AG20443 (cell line): Measurements from ENCODE around the gene TMEM236.
"Not testable (repeated sequence)": the region's sequence is repeated elsewhere in the genome, so short reads cannot be mapped to it uniquely, and the experiment has no call there.

Source experiments
- DNase-seq: peaks from one replicate; pipeline ENCODE4 v3.0.0; 2012; ENCODE audit warnings: low spot score, mixed read lengths

The TMEM236 gene, protein sequence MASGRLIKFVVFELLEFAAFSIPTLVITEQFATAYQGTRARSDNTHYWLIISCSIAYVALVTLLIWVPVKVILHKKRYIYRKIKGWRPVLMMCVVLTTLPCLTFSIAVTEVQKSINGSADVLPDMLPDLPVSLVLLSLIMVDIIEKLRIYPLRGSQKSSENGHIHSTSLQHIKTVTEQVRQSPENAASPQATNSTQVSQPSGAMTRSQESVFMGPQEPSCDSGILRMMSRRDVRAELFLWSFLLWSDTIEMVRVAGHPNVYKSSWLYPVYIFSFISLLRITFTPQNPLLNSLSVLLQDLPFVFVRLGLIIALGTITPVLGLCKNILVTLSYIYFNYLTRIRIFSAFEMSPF

DNA sequence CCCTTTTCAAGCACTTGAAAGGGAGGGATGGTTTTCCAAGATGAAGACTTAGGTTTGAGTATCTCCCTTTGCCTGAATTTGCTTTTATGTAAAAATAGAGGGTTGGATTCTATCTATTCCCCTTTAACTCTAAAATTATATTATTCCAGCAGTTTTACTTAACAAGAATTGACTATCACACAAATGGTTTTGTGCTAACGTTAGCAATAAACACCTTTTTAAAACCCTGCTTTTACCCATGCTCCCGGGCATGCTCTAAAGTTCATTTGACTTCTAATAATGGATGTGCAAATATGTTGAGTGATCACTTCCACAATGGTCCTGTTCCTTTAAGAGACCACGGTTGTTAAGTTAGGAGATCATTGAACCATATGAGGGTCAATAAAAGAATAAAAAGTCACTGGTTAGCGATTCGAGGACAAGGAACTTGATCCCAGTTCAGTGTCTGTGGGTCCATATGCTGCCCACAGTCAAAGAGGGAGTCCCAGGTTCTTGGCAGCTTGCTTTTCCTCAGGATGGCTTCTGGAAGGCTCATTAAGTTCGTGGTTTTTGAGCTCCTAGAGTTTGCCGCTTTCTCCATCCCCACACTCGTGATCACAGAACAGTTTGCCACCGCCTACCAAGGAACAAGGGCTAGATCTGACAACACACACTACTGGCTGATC lies at the start of gene TMEM236:
Gene TMEM236, plus strand, starts transcription at position 421 of the 665 bp plus-strand sequence. Its CDS starts 95 bp downstream, at position 516.
- no peak for DNase-seq

DNA sequence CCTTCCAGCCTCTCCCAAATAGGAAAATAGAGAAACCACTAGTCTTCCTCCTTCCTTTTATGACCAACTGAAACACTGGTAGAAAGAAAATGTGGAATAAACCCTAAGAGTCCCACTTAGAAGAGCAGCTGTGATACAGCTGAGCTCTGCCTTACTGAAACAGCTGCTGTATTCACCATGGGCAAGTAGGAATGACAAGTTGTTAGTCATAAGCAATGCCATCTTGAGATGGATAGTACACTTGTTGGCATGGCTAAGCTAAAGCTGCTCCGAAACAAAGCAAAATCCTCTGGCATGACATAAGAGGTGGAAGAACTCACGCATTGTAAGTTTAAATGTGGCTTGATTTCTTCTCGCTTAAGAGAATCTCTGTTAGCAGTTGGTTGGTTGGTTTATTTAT lies 48.3 kb upstream of the TMEM236 start:
- no peak for DNase-seq

DNA sequence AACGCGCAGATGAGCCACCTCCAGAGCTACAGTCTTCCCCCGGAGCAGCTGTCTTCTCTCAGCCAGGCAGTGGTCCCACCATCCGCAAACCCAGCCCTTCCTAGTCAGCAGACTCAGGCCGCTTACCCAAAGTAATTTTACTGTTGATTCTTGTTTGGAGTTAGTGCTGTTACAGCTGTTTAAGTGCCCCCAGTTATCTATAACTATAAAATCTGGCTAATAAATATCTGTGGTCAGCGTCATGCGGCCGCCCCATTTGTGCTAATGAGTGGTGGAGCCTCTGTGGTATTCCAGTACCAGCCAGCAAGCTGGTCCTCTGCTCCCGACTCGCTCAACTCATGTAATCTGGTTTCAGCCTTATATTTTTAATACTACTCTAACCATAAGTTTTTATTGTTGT lies 43.2 kb upstream of the TMEM236 start:
- DNase-seq = no peak

DNA sequence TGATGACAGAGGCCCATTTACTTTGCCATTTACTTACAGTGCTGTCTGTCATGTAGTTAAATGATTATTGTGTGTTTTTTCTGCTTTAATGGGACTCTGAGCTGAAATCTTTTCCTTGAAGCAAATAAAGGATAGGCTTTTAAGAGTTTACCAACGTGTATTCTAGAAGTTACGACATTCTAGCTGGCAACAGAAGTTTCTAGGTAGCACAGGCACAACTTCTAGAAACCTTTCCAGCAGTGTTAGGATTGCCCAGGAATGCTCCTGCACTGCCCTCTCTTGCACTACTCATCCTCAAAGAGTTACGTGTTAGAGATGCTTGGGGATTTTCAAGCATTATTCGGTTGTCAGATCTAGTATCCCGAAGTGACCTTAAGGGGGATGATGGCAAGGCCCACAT lies 42.5 kb upstream of the TMEM236 start:
- no peak for DNase-seq

DNA sequence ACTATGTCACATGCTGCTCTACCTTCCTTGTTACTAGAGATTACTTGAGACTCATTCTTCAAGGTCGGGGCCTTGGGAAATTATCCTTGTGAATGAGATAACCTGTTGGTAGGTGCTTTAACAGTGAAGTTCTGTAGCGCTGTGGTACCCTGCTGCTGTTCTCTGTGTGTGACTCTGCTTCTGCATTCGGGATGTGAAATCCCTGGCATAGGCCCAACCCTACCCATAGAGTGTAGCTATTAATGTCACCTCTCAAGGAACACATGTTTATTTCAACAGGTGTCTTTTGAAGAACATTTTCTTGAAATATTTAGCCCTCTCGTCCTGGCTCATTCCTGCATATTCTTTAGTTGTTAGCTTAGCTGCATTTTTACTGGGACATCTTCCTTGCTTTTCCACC lies 41.8 kb upstream of the TMEM236 start:
- DNase-seq = no peak

DNA sequence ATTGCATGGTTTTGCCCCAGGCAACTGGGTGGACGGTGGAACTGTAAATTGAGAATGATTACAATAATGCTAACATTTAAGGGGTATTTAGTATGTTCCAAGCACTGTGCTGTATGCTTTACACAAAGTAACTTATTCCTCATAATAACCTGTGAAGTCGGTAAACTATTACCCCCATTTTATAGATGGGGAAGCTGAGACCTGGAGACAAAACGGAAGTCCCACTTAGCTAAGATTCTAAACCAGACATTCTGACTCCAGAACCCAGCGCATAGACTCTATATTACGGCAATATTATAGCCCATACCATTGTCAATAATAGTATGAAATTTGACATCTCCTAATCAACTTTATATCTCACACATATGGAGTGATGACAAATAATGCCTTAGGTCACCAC lies 39.9 kb upstream of the TMEM236 start:
- no peak for DNase-seq

DNA sequence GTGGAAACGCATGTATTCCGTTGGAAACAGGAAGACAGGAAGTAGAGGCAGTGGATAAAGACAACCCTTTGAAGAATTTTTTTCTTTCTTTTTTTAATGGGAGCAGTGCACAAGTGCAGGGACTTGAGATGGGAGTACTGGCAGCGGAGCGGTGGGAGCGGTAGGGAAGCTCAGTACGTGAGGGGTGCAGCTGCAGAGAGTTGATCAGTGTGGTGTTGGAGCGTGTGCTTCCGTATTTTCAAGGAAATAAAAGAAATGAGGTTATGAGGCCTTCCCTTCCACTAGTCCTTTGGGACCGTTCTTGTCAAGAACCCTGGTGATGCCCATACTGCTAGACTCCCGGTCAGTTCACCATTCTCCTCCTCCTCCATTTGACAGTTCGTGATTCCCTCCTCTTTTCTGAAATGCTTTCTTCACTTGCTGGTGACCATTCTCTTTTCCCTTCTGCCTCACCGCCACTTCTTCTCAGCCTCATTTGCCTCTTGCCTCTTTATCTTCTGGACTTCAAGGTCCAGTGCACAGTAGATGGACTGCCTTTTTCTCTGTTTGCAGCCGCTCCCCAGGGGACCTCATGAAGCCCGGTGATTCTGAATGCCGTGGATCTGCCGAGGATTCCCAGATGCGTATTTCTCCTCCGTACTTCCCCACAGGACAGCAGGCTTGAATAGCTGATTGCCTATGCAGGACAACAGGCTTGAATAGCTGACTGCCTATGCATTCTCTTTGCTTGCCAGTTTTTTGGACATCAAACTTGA lies 39.1 kb upstream of the TMEM236 start:
- no peak for DNase-seq

DNA sequence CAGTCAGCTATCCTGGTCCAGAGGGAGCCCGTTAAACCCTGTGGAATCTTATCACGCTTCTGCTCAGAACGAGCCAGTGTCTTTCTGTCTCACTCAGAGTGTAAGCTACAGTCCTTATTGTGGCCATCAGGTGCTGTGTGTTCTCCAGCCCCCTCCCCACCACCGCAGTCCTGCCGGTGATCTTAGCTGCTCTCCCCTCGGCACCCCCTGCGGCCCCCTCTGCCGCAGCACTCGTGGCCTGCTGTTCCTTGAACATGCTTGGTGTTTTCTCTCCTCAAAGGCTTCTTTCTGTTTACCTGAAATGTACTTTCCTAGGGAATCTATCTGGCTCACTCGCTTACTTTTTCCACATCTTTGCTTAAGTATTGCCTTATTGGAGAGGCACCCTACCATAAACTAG lies 38.2 kb upstream of the TMEM236 start:
- DNase-seq = no peak

DNA sequence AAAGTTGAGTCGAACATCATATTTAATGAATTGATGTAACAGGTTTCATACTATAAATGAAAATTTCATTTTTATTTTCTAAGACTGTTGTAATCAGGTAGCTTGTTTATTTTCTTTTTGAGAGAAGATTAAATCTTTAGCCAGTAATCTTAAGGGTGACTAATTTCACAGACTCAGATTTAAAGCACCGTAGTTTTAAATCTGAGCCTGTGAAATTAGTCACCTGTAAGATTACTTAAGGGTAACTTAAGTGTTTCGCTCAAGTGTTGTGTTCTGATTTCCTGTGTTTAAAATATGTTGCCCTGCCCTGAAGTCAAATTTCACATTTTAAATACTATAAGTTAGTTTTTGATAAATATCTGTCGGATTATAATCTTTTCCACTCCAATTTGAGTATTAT lies 35.8 kb upstream of the TMEM236 start:
- DNase-seq = no peak

DNA sequence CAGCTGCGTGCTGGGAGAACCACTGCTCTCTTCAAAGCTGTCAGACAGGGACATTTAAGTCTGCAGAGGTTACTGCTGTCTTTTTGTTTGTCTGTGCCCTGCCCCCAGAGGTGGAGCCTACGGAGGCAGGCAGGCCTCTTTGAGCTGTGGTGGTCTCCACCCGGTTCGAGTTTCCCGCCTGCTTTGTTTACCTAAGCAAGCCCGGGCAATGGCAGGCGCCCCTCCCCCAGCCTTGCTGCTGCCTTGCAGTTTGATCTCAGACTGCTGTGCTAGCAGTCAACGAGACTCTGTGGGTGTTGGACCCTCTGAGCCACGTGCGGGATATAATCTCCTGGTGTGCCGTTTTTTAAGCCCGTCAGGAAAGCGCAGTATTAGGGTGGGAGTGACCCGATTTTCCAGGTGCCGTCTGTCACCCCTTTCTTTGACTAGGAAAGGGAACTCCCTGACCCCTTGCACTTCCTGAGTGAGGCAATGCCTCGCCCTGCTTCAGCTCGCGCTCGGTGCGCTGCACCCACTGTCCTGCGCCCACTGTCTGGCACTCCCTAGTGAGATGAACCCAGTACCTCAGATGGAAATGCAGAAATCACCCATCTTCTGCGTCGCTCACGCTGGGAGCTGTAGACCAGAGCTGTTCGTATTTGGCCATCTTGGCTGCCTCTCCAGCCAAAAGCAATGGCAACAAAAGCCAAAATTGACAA lies 29.5 kb upstream of the TMEM236 start:
- not testable (repeated sequence) for DNase-seq

DNA sequence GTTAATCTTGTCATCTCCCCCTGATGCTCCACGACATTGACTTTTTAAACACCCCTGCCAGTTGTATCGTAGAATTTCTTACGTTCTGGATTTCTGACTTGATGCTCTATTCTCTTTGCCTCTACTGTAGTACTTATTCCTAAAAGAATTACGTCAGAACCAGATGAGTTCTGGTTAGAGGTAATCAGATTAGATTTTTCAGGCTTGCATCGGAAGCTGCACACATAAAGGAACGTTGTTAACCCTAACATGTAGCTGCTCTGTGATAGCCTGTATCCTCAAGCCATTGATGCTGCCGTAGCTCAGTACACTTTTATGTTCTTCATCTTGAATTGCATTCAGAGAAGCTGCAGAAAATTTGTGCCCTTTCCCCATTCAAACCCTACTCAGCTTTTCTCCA lies 26.3 kb upstream of the TMEM236 start:
- DNase-seq = no peak

DNA sequence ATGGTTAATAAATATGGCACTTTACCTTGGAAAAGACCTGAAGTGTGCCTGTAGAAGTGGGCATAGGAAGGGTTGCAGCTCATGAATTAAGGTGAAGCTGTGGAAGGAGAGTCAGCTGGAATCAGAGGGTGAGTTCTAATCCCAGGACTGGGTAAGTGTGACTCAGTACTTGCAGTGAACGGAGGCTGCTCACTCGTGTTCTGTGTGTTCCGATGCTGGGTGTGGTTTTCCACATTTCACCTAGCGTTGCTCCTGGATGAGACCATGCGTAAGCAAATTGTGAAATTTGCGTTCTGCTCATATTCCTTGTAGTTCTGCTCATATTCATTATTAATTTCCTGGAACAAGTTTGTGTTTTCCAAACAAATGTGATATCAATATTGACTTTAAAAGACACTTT lies 22.4 kb upstream of the TMEM236 start:
- DNase-seq = no peak

DNA sequence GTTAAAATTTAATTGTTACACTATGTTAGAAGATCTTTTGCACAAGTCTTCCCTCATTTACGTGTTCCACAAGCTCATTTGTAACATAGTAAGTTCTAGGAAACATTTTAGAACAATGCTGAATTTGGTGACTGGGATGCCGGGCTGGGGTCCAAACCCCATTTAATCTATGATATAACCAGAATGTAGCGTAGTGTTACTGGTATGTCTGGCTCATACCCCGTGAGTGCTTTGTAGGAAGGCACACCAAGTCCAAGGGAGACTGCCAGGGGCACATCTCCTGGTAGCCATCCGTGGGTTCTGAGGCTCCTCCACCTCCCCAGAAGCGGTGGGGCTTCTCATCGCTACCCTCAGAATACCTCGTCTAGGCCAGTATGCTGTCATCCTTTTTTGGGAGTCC lies 21.3 kb upstream of the TMEM236 start:
- peak; percentile 43 for DNase-seq

DNA sequence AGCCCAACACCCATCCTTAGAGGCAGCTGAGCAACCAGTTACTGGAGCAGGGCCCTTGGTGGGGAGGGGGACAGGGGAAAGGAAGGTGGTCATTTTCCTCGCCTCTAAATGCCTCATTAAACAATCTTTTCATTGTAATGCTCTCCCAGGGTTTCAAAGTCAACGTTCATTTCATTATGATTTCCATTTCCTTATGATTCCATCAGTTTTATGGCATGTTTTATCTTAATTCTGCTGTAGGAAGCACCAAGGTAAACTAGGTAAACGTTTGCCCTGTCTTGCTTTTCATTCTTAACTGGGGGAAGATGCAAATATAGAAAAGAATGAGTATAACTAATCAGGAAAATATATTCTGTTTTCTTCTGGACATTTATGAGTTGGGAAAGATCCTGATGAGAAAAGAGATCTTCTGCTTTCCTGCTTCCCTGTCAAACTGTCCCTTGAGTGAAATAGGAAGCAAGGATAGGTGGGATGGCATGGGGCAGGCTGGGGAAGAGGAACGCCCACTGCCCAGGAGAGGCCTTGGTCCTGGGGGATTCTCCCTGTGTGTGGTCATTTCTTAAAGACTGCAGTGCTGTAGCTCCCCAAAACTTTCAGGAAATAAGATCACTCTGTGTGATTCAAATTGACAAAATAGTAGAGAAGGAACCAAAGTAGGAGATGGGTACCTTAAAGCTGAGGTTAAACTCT lies 20.5 kb upstream of the TMEM236 start:
- DNase-seq = no peak

DNA sequence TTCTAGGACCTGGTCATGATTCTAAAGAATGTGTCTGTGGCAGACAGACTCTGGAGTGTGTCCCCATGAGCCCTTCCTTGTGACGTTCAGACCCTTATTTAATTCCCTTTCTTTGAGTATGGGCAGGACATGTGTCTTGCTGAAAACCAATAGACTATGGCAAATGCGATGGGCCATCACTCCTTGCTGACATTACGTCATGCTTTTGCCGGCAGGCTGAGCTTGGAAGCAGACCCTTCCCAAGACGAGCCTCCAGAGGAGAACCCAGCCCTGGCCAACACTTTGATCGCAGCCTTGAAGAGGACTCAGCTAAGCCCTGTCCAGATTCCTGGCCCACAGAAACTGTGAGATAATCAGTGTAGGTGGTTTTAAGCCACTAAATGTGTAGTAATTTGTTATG lies 18.4 kb upstream of the TMEM236 start:
- no peak for DNase-seq

DNA sequence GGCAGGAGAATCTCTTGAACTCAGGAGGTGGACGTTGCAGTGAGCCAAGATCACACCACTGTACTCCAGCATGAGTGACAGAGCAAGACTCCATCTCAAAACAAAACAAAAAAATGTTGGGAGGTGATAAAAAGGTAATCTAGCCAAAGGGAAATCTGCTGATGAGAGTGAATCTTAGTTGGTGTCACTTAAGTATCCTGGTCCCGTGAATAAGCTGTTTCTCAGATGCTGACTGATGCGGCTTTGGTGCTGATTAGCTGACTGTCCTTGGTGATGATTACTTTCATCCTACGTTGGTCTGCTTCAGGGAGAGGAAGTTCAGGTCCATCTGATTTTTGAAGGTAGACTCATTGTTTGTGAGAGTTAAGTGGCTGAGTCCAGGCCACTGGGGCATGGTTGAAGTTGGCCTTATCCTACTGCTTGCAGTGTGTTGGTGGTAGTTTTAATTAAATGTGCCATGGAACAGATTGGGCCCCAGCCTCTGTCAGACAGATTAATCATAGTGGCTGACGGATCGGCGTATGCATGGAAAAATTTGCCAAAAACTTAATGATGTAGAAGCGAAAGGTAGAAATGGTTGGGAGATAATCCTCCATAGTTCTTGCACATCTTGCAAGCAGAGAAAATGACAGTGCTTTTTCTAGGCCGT lies 17.4 kb upstream of the TMEM236 start:
- DNase-seq = no peak

DNA sequence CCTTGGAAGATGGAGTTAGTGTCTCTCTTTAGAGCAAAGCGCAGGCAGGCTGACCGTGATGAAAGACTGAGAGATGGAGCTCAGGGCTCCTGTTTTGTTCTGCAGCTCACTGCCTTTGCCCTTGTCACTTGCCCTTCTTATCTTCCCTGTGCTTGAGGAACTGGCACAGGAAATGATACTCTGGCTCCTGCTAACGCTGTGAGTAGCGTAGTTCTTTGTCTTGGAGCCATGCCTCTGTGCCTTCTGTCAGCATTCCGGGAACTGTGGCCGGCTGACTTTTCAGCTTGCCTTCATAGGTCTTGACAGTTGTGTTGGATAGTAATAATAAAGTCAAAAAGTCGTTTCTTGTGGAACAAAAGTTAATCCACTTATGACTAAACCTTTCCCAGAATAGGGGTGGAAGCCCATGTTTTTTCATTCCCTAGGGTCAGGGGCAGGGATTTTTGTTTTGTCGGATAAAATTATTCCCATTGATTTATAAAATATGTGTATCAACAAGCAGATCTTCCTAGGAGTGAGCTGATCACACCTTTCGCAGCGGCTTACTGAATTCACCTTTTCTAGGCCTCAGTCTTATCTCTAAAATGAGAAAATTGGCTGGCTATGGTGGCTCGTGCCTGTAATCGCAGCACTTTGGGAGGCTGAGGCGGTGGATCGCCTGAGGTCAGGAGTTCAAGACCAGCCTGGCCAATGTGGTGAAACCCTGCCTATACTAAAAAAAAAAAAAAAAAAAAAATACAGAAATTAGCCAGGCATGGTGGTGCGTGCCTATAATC lies 16.6 kb upstream of the TMEM236 start:
- no peak for DNase-seq

DNA sequence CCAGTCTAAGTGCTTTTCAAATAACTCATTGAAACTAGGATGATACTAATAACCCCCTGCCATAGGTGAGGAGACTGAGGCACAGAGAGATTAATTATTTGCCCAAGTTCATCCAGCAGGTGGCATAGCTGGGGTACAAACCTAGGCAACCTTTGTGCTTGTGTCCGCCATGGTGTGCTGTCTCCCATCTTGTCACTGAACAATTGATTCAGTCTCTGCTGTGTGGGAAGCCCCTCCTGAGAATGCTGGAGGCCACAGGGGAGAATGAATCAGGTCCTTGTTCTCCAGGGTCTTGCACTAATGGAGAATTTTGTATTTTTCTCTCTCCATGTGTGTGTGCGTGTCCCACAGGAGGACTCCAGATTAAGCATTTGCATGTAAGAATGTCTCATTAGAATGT lies 15.8 kb upstream of the TMEM236 start:
- DNase-seq = no peak

DNA sequence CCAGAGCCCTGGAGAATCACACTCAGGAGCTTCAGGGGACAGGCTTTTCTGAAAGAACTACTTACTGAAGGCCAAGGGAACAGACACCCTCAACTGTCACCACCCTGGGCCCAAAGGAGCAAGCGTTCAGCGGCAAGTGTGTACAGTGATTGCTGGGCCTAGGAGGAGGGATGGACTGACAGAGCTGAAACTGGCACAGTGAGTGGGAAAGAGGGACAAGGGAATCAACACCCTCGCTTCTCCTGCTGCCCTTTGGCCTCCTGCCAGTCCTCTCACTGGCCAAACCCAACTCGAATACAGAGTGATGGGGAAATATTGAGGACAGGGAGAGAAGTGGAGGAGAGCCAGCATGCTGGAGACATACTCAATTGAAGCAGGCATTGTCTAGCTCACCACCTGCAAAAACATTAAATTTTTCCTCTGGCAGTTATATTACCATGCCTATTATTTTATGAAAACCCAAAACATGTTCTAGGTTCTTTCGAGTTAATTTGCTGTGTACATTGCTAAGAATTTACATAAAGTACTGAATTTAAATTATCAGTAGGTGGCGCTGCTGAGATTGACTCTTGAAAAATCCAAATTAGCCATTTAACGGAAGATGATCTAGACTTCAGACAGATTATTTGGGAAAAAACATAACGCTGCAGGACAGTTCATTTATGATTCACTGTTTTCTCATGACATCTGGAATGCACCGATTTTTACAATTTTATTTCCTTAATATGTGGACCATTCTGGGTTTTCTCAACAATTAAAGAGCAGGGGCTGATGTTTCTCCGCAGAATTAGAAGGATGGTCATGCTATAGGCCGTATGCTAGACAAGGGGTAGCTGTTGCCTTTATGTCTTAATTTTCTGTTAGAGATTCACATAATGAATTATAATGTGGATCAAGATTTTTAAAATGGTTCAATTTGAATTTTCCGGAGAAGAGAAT lies 14.7 kb upstream of the TMEM236 start:
- peak; percentile 47 for DNase-seq
